ENCODE data around the gene SSBP3. TPM values are rescaled to one million over a fixed set of nuclear protein-coding genes. Genes with fewer than 3 reads are reported as not detected.

The SSBP3 gene
- total RNA-seq, 1 experiment from 2014 or later = 37.5 TPM

DNA sequence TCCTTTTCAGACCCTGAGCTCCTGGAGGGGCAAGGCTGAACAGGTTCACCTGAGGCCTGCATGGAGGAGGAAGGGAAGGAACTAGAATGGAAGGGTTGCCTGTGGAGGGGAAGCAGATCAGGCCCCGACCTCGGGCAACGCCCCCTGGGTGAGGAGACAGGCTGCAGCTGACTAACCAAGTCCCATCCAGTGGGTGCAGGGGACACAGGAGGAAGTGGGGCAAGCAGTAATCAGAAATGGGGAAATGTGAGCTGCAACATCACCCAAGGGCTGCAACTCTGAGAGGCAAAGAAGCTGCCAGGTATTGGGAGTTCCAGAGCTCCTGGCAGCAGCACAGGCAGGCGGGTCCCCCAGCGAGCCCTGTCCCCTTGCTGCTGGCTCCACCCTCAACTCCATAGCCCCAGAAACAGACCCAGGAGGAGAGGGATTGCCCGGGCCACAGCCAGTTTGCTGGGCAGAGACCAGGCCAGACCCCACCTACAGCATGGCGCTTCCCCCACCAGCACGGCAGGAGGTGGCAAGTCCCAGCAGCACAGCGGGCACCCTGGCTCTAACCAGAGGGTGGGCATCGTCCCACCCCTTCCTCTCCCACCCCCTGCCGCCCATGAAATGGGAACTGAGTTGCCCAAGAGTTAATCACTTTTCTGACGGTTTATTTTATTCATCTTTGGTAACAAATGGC is 167.7 kb downstream of the SSBP3 start:
- no peaks in the 10 kb centered on the region for H4K20me1 ChIP-seq (ENCODE audit: insufficient read depth)
- H3K27me3 ChIP-seq (ENCODE audit: insufficient read depth, low read length) = no peaks in the 10 kb centered on the region
- H2AFZ ChIP-seq (ENCODE audit: low read depth, low read length, poor library complexity, severe bottlenecking) = no peak overlapping the region
- no peaks in the 10 kb centered on the region; a peak in 1 of 4 replicates for H3K36me3 ChIP-seq (ENCODE audit: control insufficient read depth in 1 of 2, insufficient read depth in 2 of 2, low read length in 2 of 2)
- H3K9ac ChIP-seq (ENCODE audit: low read length) = no peak overlapping the region
- no peaks in the 10 kb centered on the region for H3K79me2 ChIP-seq (ENCODE audit: insufficient read depth, low read length)
- H3K9me2 ChIP-seq (ENCODE audit: insufficient read depth) = no peaks in the 10 kb centered on the region
- TF ChIP-seq YY1 (IDR thresholded peaks at IDR 0.05; ENCODE audit: extremely low read depth, insufficient replicate concordance, low read depth, low read length) (no peak), CBX3 (IDR thresholded peaks at IDR 0.05; ENCODE audit: low read depth) (no peak), SP1 (IDR thresholded peaks at IDR 0.05; ENCODE audit: low read depth) (no peak), ZBTB33 (IDR thresholded peaks at IDR 0.05; ENCODE audit: extremely low read depth, insufficient replicate concordance, low read length) (no peak)
- no peak overlapping the region for H3K4me2 ChIP-seq (ENCODE audit: low read length)
- no peak for ATAC-seq
- ChIA-PET POLR2A (interaction anchor here (0.7 kb wide), 1 partner anchor 333 kb away, joined by 3 read pairs; no protein-coding TSS in a partner anchor), RAD21 (ENCODE audit: low non-redundant PET in 1 of 2, low total read pairs in 2 of 2, uncharacterized antibody in 2 of 2, unreplicated experiment in 2 of 2) (no interaction called here), CTCF (no interaction called here)
- no peaks in the 10 kb centered on the region for H3K4me1 ChIP-seq (ENCODE audit: control insufficient read depth in 1 of 2, insufficient read depth in 2 of 2, low read length in 2 of 2)
- DNase-seq (ENCODE audit: low read depth, low spot score) = no peak
- no peaks in the 10 kb centered on the region for H3K9me3 ChIP-seq (ENCODE audit: control insufficient read depth in 1 of 2, insufficient read depth in 1 of 2, low read depth in 1 of 2, low read length in 2 of 2)
- no peak overlapping the region for H3K4me3 ChIP-seq (replicated peaks in 1 of 2; ENCODE audit: low read depth in 1 of 2, low read length in 2 of 2)
- H3K27ac ChIP-seq (ENCODE audit: low read depth, low read length) = no peak overlapping the region
- BruUV-seq (replicated peaks) = no TSS peak
- intact Hi-C loops (cut with micrococcal nuclease) = no loop called here

GRCh38 chr1:54237586-54237985 is 168.6 kb downstream of the SSBP3 start:
- ChIA-PET POLR2A (no interaction called here), RAD21 (ENCODE audit: low non-redundant PET in 1 of 2, low total read pairs in 2 of 2, uncharacterized antibody in 2 of 2, unreplicated experiment in 2 of 2) (no interaction called here), CTCF (no interaction called here)
- DNase-seq (ENCODE audit: low read depth, low spot score) (no peak), ATAC-seq (no peak)
- no peaks in the 10 kb centered on the region; a peak in 1 of 4 replicates for H3K36me3 ChIP-seq (ENCODE audit: control insufficient read depth in 1 of 2, insufficient read depth in 2 of 2, low read length in 2 of 2)
- H3K79me2 ChIP-seq (ENCODE audit: insufficient read depth, low read length) = no peaks in the 10 kb centered on the region
- H3K27ac ChIP-seq (ENCODE audit: low read depth, low read length) = no peak overlapping the region
- H3K27me3 ChIP-seq (ENCODE audit: insufficient read depth, low read length) = no peaks in the 10 kb centered on the region
- H3K9me2 ChIP-seq (ENCODE audit: insufficient read depth) = no peaks in the 10 kb centered on the region
- no peaks in the 10 kb centered on the region for H3K9me3 ChIP-seq (ENCODE audit: control insufficient read depth in 1 of 2, insufficient read depth in 1 of 2, low read depth in 1 of 2, low read length in 2 of 2)
- no peaks in the 10 kb centered on the region for H4K20me1 ChIP-seq (ENCODE audit: insufficient read depth)
- no peak overlapping the region for H3K4me3 ChIP-seq (replicated peaks in 1 of 2; ENCODE audit: low read depth in 1 of 2, low read length in 2 of 2)
- no peaks in the 10 kb centered on the region for H3K4me1 ChIP-seq (ENCODE audit: control insufficient read depth in 1 of 2, insufficient read depth in 2 of 2, low read length in 2 of 2)
- no TSS peak for BruUV-seq (replicated peaks)
- intact Hi-C loops (cut with micrococcal nuclease) = no loop called here
- H3K4me2 ChIP-seq (ENCODE audit: low read length) = no peak overlapping the region
- no peak overlapping the region for H3K9ac ChIP-seq (ENCODE audit: low read length)
- H2AFZ ChIP-seq (ENCODE audit: low read depth, low read length, poor library complexity, severe bottlenecking) = no peak overlapping the region
- no peak for TF ChIP-seq EZH2 (IDR thresholded peaks at IDR 0.05)
- TF ChIP-seq, protein P1, sequence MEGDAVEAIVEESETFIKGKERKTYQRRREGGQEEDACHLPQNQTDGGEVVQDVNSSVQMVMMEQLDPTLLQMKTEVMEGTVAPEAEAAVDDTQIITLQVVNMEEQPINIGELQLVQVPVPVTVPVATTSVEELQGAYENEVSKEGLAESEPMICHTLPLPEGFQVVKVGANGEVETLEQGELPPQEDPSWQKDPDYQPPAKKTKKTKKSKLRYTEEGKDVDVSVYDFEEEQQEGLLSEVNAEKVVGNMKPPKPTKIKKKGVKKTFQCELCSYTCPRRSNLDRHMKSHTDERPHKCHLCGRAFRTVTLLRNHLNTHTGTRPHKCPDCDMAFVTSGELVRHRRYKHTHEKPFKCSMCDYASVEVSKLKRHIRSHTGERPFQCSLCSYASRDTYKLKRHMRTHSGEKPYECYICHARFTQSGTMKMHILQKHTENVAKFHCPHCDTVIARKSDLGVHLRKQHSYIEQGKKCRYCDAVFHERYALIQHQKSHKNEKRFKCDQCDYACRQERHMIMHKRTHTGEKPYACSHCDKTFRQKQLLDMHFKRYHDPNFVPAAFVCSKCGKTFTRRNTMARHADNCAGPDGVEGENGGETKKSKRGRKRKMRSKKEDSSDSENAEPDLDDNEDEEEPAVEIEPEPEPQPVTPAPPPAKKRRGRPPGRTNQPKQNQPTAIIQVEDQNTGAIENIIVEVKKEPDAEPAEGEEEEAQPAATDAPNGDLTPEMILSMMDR (IDR thresholded peaks at IDR 0.05 in 2 of 3, conservative IDR thresholded peaks at IDR 0.05 in 1 of 3; ENCODE audit: borderline replicate concordance in 1 of 3, insufficient read depth in 1 of 3, low read depth in 2 of 3, low read length in 2 of 3) = no peak
- no peak for TF ChIP-seq EGR1 (IDR thresholded peaks at IDR 0.05; ENCODE audit: low read depth)
- no peak for TF ChIP-seq ZNF274 (IDR thresholded peaks at IDR 0.05; ENCODE audit: low read depth, low read length)
- TF ChIP-seq TCF7L2 (IDR thresholded peaks at IDR 0.05; ENCODE audit: borderline replicate concordance, extremely low read depth, insufficient read depth, insufficient read length) = no peak
- no peak for TF ChIP-seq POLR2A (IDR thresholded peaks at IDR 0.05; ENCODE audit: borderline replicate concordance, extremely low read depth, insufficient read depth, insufficient read length)
- TF ChIP-seq, protein P2, sequence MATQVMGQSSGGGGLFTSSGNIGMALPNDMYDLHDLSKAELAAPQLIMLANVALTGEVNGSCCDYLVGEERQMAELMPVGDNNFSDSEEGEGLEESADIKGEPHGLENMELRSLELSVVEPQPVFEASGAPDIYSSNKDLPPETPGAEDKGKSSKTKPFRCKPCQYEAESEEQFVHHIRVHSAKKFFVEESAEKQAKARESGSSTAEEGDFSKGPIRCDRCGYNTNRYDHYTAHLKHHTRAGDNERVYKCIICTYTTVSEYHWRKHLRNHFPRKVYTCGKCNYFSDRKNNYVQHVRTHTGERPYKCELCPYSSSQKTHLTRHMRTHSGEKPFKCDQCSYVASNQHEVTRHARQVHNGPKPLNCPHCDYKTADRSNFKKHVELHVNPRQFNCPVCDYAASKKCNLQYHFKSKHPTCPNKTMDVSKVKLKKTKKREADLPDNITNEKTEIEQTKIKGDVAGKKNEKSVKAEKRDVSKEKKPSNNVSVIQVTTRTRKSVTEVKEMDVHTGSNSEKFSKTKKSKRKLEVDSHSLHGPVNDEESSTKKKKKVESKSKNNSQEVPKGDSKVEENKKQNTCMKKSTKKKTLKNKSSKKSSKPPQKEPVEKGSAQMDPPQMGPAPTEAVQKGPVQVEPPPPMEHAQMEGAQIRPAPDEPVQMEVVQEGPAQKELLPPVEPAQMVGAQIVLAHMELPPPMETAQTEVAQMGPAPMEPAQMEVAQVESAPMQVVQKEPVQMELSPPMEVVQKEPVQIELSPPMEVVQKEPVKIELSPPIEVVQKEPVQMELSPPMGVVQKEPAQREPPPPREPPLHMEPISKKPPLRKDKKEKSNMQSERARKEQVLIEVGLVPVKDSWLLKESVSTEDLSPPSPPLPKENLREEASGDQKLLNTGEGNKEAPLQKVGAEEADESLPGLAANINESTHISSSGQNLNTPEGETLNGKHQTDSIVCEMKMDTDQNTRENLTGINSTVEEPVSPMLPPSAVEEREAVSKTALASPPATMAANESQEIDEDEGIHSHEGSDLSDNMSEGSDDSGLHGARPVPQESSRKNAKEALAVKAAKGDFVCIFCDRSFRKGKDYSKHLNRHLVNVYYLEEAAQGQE (IDR thresholded peaks at IDR 0.05; ENCODE audit: low read depth) = no peak
- TF ChIP-seq CEBPB (IDR thresholded peaks at IDR 0.05; ENCODE audit: low read depth) = no peak
- no peak for TF ChIP-seq CBX3 (IDR thresholded peaks at IDR 0.05; ENCODE audit: low read depth)
